Measurements from ENCODE around the gene ARID4B.
"Not testable (repeated sequence)": the region's sequence is repeated elsewhere in the genome, so short reads cannot be mapped to it uniquely, and the experiment has no call there.

ARID4B gene

GRCh38 chr1:235297579-235297978 lies 30.4 kb downstream of the ARID4B start:
- DNase-seq = no peak

GRCh38 chr1:235296729-235297128 lies 31.2 kb downstream of the ARID4B start:
- no peak for DNase-seq

- DNase-seq = no peak
Measured at GRCh38 chr1:235295902-235296350, 32.1 kb downstream of the ARID4B start.

- DNase-seq = no peak
Measured at GRCh38 chr1:235293322-235293942, 34.5 kb downstream of the ARID4B start.

DNA sequence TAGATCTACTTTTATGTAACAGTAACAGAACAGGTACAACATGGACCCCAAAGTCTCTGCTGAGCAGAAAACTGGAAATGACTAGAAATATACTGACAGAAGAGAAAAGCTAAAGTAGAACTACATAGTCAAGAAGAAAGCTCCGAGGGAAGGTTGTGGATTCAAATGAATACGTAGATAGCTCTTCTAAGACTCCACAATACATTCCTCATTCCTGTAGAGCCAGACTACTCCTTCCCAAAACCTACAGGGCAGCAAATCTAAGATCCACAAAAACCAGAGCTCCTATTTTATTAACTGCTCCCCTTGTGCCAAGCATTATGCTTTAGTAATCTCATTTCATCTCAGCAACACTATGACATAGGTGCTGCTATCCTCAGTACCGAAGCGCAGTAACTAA lies 35.2 kb downstream of the ARID4B start:
- no peak for DNase-seq

DNA sequence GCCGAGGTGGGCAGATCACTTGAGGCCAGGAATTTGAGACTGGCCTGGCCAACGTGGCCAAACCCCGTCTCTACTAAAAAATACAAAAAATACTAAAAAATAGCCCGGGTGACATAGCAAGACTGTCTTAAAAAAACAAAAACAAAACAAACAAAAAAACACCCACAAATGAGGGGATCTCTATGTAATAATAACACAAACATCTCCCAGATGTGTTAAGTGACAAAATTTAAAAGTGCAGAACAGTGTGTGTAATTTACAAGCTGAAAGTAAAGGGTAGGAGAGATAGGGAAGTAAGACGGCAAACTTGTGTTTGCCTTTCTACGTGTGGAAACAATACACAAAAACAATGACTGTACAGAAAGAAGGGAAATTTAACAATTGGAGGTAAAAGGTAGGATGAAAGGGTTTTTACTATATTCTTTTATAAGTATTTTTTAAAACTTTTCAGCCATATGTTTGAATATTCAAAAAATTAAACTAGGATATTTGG lies 36.3 kb downstream of the ARID4B start:
- DNase-seq = no peak

GRCh38 chr1:235290740-235291502 lies 37.1 kb downstream of the ARID4B start:
- DNase-seq = no peak

- DNase-seq = no peak
Measured at GRCh38 chr1:235289859-235290739, 37.9 kb downstream of the ARID4B start.

DNA sequence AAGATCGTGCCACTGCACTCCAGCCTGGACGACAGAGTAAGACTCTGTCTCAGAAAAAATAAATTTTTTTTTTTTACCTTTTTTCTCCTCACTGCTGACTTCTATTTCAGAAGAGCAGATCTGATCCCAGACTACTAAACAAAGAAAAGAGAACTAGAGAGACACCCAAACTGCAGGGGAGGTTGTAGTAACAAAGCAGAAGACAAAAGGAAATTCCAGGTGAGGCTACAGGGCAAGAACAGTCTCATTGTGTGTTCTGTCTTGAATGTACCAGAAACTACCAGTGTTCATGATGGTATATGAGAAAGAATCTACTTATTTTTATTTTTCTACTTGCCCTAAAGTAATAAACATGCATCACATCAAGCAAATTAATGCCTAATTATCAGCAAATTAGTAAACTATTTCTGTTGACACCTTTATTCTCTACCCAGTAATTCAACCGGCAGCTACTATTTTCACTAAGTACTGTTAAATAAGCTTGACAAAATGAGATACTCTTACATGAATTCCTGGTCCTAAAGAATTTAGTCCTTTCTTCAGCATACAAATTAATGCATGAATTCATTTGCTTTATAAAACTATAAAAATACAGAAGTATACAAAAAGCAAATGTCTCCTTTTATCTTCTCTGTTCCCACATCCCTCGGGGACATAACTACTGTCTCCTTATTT lies 40.6 kb downstream of the ARID4B start:
- DNase-seq = no peak

GRCh38 chr1:235286667-235287066 lies 41.3 kb downstream of the ARID4B start:
- DNase-seq = no peak

- DNase-seq = no peak
Measured at GRCh38 chr1:235284231-235284769, 43.7 kb downstream of the ARID4B start.

DNA sequence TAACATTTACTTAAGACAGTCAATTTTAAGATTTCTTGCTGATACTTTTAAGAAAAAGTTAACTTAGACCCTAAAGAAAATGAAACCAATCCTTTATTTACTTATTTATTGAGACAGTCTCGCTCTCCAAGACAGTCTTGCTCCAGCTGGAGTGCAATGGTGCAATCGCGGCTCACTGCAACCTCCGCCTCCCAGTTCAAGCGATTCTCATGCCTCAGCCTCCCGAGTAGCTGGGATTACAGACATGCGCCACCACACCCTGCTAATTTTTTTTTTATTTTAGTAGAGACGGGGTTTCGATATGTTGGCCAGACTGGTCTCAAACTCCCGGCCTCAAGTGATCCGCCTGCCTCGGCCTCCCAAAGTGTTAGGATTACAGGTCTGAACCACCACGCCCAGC lies 44.3 kb downstream of the ARID4B start:
- not testable (repeated sequence) for DNase-seq

- no peak for DNase-seq
Measured at GRCh38 chr1:235280467-235280866, 47.5 kb downstream of the ARID4B start.

GRCh38 chr1:235279694-235280093 lies 48.3 kb downstream of the ARID4B start:
- DNase-seq = no peak

- DNase-seq = no peak
Measured at GRCh38 chr1:235278915-235279292, 49.1 kb downstream of the ARID4B start.

- DNase-seq = no peak
Measured at GRCh38 chr1:235278233-235278914, 49.6 kb downstream of the ARID4B start.

GRCh38 chr1:235277709-235278108 lies 50.3 kb downstream of the ARID4B start:
- no peak for DNase-seq

DNA sequence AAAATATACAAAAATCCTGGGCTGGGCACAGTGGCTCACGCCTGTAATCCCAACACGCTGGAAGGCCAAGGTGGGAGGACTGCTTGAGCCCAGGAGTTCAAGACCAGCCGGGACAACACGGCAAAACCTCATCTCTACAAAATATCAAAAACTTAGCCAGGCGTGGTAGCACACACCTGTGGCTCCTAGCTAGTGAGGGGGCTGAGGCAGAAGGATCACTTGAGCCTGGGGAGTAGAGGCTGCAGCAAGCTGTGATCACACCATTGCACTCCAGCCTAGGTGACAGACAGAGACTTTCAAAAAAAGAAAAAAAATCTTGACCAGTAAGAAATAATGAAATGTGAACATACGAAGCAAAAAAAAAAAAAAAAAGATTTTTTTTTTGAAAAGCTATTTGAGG lies 52.1 kb downstream of the ARID4B start:
- DNase-seq = no peak

DNA sequence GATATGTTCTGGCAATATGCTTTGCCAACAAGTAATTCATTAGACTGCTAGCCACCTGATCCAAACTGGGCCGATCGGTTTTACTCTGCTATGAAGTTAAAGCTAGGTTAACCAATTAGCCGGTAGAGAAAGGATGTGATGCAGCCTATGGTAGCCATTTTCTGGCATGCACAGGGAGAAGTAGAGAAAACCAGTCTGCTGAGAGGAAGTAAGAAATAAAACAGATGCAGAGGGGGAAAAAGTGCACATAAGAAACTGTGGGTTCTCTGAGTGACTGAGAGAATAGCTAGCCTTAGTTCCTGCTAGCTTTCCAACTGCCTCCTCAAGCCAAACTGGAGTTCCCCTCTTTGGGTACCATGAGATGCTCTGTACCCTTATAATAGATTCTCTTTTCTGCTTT lies 52.8 kb downstream of the ARID4B start:
- no peak for DNase-seq

- no peak for DNase-seq
Measured at GRCh38 chr1:235272851-235273250, 55.1 kb downstream of the ARID4B start.

DNA sequence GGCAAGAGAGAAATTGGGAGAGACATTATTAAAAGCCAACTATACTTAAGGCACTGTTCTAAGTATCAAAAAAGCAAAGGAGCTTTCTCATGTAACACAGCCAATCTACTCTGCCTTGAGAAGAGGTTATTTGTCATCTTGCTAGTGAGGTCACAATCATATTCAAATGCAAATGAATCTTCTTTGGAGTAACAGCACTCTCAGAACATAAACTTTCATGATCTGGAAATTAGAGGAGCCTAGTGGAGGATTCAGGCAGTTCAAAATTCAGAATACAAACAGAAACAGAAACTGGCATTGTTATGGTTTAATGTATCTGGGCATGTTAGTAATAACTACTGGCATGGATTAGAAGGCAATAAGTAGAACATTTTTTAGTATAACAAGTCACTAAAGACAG lies 57.4 kb downstream of the ARID4B start:
- no peak for DNase-seq

DNA sequence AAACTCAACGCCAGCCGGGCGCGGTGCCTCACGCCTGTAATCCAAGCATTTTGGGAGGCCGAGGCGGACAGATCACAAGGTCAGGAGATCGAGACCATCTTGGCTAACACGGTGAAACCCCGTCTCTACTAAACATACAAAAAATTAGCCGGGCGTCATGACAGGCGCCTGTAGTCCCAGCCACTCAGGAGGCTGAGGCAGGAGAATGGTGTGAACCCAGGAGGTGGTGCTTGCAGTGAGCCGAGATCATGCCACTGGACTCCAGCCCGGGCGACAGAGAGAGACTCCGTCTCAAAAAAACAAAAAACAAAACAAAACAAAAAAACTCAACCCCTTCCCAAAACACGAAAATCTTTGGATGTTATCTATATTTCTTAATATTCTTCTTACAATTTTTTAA lies 58.0 kb downstream of the ARID4B start:
- DNase-seq = not testable (repeated sequence)

All from stimulated activated naive CD4-positive, alpha-beta T cell treated with Interleukin-2 at 50 U/mL for 16 hours (primary cell).